Breast epithelium (tissue), 4 donors: ENCODE measurements around the gene TNP2. TPM values are rescaled to one million over a fixed set of nuclear protein-coding genes. Genes with fewer than 3 reads are reported as not detected.

ENCODE experiments used
- DNase-seq, 2 donors: peaks; one replicate each; pipeline ENCODE4 v3.0.0-alpha.2; 2019; ENCODE audit warnings: low spot score in 2 of 2
- H3K27ac ChIP-seq, 2 donors: fragments of 200-600 bp; sonication (generic) in 1 of 2; one replicate each; pipeline ENCODE4 v1.5.1; 2016 to 2019; ENCODE audit warnings: mild to moderate bottlenecking in 1 of 2
- H3K27me3 ChIP-seq, 2 donors: fragments of 200-600 bp; sonication (generic) in 1 of 2; one replicate each; pipeline versions ENCODE4 v1.5.1 to v1.6.0; 2017 to 2019; ENCODE audit warnings: control low read depth in 1 of 2, mild to moderate bottlenecking in 1 of 2
- H3K36me3 ChIP-seq: fragments of 200-600 bp; one replicate; pipeline ENCODE4 v1.5.1; 2019
- H3K4me1 ChIP-seq, 2 donors: fragments of 200-600 bp; sonication (generic); one replicate each; pipeline ENCODE4 v1.5.1; 2016 to 2019; ENCODE audit warnings: control low read depth in 1 of 2
- H3K4me3 ChIP-seq, 3 donors: fragments of 200-600 bp; sonication (generic); 1 replicate in 2 of 3; 2 replicates in 1 of 3; pipeline ENCODE4 v1.5.1; 2016 to 2019; ENCODE audit warnings: mild to moderate bottlenecking in 3 of 3, moderate library complexity in 2 of 3
- H3K9me3 ChIP-seq, 2 donors: fragments of 200-600 bp; sonication (generic) in 1 of 2; one replicate each; pipeline ENCODE4 v1.5.1; 2016 to 2019; ENCODE audit warnings: control low read depth in 1 of 2
- CTCF ChIP-seq, 3 donors: fragments of 450-650 bp; IDR thresholded peaks; one replicate each; pipeline ENCODE4 v1.5.1; 2016 to 2017; ENCODE audit warnings: antibody characterized with exemption in 3 of 3, mild to moderate bottlenecking in 3 of 3, moderate library complexity in 3 of 3
- POLR2A ChIP-seq: fragments of 450-650 bp; IDR thresholded peaks from one replicate; pipeline ENCODE4 v1.6.1; 2016; ENCODE audit warnings: antibody characterized with exemption, mild to moderate bottlenecking, moderate library complexity
- POLR2AphosphoS5 ChIP-seq, 3 donors: sonication (generic); formaldehyde crosslinking; IDR thresholded peaks; one replicate each; pipeline ENCODE4 v1.6.1; 2017; ENCODE audit warnings: antibody characterized with exemption in 3 of 3
- intact Hi-C: fragments of 100-400 bp; cut with DNase I; formaldehyde crosslinking; loops from one replicate; pipeline ENCODE4 v1.15.1; 2023; ENCODE audit warnings: low total_unique reads
- total RNA-seq, 3 donors: library from RNA; depleted of rRNA; stranded (reverse); fragments of >200 nt; gene quantifications; one replicate each; pipeline ENCODE4 v1.1.0, GENCODE V29; 2016

TNP2 gene
- total RNA-seq, 3 donors from 2014 or later, result not detected

GRCh38 chr16:11232302-11232851, 36.7 kb downstream of the TNP2 start:
- peak overlapping the region; percentile 52 to 67 for H3K27ac ChIP-seq
- no peak overlapping the region for H3K4me3 ChIP-seq
- no peaks in the 10 kb centered on the region for H3K36me3 ChIP-seq
- no peaks in the 10 kb centered on the region for H3K9me3 ChIP-seq
- no peaks in the 10 kb centered on the region for H3K4me1 ChIP-seq
- H3K27me3 ChIP-seq, result no peaks in the 10 kb centered on the region
- TF ChIP-seq CTCF (IDR thresholded peaks at IDR 0.05) (no peak), POLR2AphosphoS5 (IDR thresholded peaks at IDR 0.05) (no peak), POLR2A (no peak)
- intact Hi-C loops, result no loop called here
- DNase-seq, result no peak

- no peak overlapping the region for H3K4me3 ChIP-seq
- no peak for DNase-seq
- H3K27me3 ChIP-seq, result no peaks in the 10 kb centered on the region
- intact Hi-C loops, result no loop called here
- no peak overlapping the region for H3K27ac ChIP-seq
- no peaks in the 10 kb centered on the region for H3K4me1 ChIP-seq
- no peaks in the 10 kb centered on the region for H3K36me3 ChIP-seq
- TF ChIP-seq POLR2A (no peak), POLR2AphosphoS5 (IDR thresholded peaks at IDR 0.05) (no peak), CTCF (IDR thresholded peaks at IDR 0.05) (no peak)
- no peaks in the 10 kb centered on the region for H3K9me3 ChIP-seq
These were observed 37.7 kb downstream of the TNP2 start for GRCh38 chr16:11231367-11231970.

- Histone ChIP-seq H3K27me3 (no peaks in the 10 kb centered on the region), H3K4me1 (no peaks in the 10 kb centered on the region), H3K27ac (peak overlapping the region; percentile 61 to 67), H3K36me3 (no peaks in the 10 kb centered on the region), H3K4me3 (no peak overlapping the region), H3K9me3 (no peaks in the 10 kb centered on the region)
- DNase-seq, result peak; percentile 91
- TF ChIP-seq CTCF (IDR thresholded peaks at IDR 0.05) (no peak), POLR2A (no peak), POLR2AphosphoS5 (IDR thresholded peaks at IDR 0.05) (peak in 2 of 3 donors; percentile 36 to 71)
- intact Hi-C loops, result no loop called here
These were observed 39.2 kb downstream of the TNP2 start for GRCh38 chr16:11229906-11230305.

GRCh38 chr16:11229432-11229831, 39.7 kb downstream of the TNP2 start:
- no peaks in the 10 kb centered on the region for H3K4me1 ChIP-seq
- no peaks in the 10 kb centered on the region for H3K27me3 ChIP-seq
- DNase-seq, result no peak
- H3K4me3 ChIP-seq, result no peak overlapping the region
- peak overlapping the region; percentile 1 to 61 for H3K27ac ChIP-seq
- H3K9me3 ChIP-seq, result no peaks in the 10 kb centered on the region
- TF ChIP-seq POLR2A, result no peak
- TF ChIP-seq POLR2AphosphoS5 (IDR thresholded peaks at IDR 0.05), result no peak
- no peak for TF ChIP-seq CTCF (IDR thresholded peaks at IDR 0.05)
- no peaks in the 10 kb centered on the region for H3K36me3 ChIP-seq
- intact Hi-C loops, result no loop called here

GRCh38 chr16:11225677-11226549, 43.2 kb downstream of the TNP2 start:
- no peaks in the 10 kb centered on the region for H3K27me3 ChIP-seq
- H3K27ac ChIP-seq, result peak overlapping the region in 1 of 2 donors; percentile 84
- no peaks in the 10 kb centered on the region for H3K9me3 ChIP-seq
- intact Hi-C loops, result no loop called here
- TF ChIP-seq POLR2A (no peak), POLR2AphosphoS5 (IDR thresholded peaks at IDR 0.05) (no peak), CTCF (IDR thresholded peaks at IDR 0.05) (no peak)
- no peaks in the 10 kb centered on the region for H3K36me3 ChIP-seq
- H3K4me1 ChIP-seq, result no peaks in the 10 kb centered on the region
- H3K4me3 ChIP-seq, result peak overlapping the region in 2 of 3 donors; percentile 20 to 43
- no peak for DNase-seq
